Cardiac muscle cell (in vitro differentiated cells and primary cell): Measurements from ENCODE around the gene SP2. TPM values are rescaled to one million over a fixed set of nuclear protein-coding genes. Genes with fewer than 3 reads are reported as not detected.
A peak's percentile ranks its signal among the peaks of the same experiment; 100 is the strongest.

ENCODE experiments used
- DNase-seq, 2 donors: peaks; one replicate each; pipeline versions ENCODE4 v3.0.0 to v3.0.0-alpha.2; 2010 to 2017; ENCODE audit warnings: low read depth in 1 of 2, low spot score in 1 of 2
- H3K27ac ChIP-seq: fragments of 200-600 bp; sonication (generic); 2 replicates; pipeline ENCODE4 v1.5.1; 2016
- H3K27me3 ChIP-seq: fragments of 200-600 bp; sonication (generic); 2 replicates; pipeline ENCODE4 v1.6.0; 2016; ENCODE audit warnings: control low read depth
- H3K36me3 ChIP-seq: fragments of 200-600 bp; sonication (generic); 2 replicates; pipeline ENCODE4 v1.5.1; 2016; ENCODE audit warnings: control low read depth
- H3K4me1 ChIP-seq: fragments of 200-600 bp; sonication (generic); 2 replicates; pipeline ENCODE4 v1.8.1; 2017; ENCODE audit warnings: low read depth, mild to moderate bottlenecking, mixed run types
- H3K4me3 ChIP-seq: fragments of 200-600 bp; sonication (generic); 2 replicates; pipeline ENCODE4 v1.5.1; 2016; ENCODE audit warnings: mild to moderate bottlenecking
- H3K9me3 ChIP-seq: fragments of 200-600 bp; sonication (generic); 2 replicates; pipeline ENCODE4 v1.5.1; 2017; ENCODE audit warnings: low read depth, mild to moderate bottlenecking, control low read depth
- polyA plus RNA-seq: library from polyadenylated mRNA; unstranded; fragments of >200 nt; fragmentation: Nextera tagmentation; extraction: Ambion mirVana; gene quantifications from 2 replicates; pipeline ENCODE4 v1.2.1, GENCODE V29; 2016
- total RNA-seq: library from RNA; depleted of rRNA; stranded (reverse); fragments of >200 nt; gene quantifications from 2 replicates; pipeline ENCODE4 v1.2.3, GENCODE V29; 2016
- TF ChIP-seq, protein P1 (sequence below): IDR thresholded peaks from 2 replicates; pipeline ENCODE4 v1.5.1; 2012; ENCODE audit warnings: low read depth, mild to moderate bottlenecking, low read length

SP2 gene
- total RNA-seq (3.7 and 3.9 TPM in 2 replicates), polyA plus RNA-seq (6.9 and 10.5 TPM in 2 replicates)

- TF ChIP-seq, protein P1, sequence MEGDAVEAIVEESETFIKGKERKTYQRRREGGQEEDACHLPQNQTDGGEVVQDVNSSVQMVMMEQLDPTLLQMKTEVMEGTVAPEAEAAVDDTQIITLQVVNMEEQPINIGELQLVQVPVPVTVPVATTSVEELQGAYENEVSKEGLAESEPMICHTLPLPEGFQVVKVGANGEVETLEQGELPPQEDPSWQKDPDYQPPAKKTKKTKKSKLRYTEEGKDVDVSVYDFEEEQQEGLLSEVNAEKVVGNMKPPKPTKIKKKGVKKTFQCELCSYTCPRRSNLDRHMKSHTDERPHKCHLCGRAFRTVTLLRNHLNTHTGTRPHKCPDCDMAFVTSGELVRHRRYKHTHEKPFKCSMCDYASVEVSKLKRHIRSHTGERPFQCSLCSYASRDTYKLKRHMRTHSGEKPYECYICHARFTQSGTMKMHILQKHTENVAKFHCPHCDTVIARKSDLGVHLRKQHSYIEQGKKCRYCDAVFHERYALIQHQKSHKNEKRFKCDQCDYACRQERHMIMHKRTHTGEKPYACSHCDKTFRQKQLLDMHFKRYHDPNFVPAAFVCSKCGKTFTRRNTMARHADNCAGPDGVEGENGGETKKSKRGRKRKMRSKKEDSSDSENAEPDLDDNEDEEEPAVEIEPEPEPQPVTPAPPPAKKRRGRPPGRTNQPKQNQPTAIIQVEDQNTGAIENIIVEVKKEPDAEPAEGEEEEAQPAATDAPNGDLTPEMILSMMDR: no peak
- Histone ChIP-seq H3K9me3 (no peaks in the 10 kb centered on the region), H3K27me3 (no peaks in the 10 kb centered on the region), H3K4me1 (peaks cover 24% of the 10 kb centered on the region), H3K4me3 (peak within 1 kb of the TSS; percentile 78), H3K27ac (peak within 1 kb of the TSS; percentile 93), H3K36me3 (no peaks in the 10 kb centered on the region)
- DNase-seq: peak; percentile 99 to 100
Observed at GRCh38 chr17:47895856-47896671, at the start of gene SP2. TSS of gene SP2 (plus strand) at chr17:47896236. CDS start at chr17:47896287, 51 bp downstream.

- H3K9me3 ChIP-seq: no peaks in the 10 kb centered on the region
- no peaks in the 10 kb centered on the region for H3K36me3 ChIP-seq
- no peak overlapping the region for H3K4me3 ChIP-seq
- no peak overlapping the region for H3K27ac ChIP-seq
- H3K4me1 ChIP-seq: peaks cover 35% of the 10 kb centered on the region
- TF ChIP-seq, protein P1: no peak
- peak in 1 of 2 donors; percentile 63 for DNase-seq
- peaks cover 30% of the 10 kb centered on the region for H3K27me3 ChIP-seq
Observed at GRCh38 chr17:47846716-47847340, 49.2 kb upstream of the SP2 start.

DNA sequence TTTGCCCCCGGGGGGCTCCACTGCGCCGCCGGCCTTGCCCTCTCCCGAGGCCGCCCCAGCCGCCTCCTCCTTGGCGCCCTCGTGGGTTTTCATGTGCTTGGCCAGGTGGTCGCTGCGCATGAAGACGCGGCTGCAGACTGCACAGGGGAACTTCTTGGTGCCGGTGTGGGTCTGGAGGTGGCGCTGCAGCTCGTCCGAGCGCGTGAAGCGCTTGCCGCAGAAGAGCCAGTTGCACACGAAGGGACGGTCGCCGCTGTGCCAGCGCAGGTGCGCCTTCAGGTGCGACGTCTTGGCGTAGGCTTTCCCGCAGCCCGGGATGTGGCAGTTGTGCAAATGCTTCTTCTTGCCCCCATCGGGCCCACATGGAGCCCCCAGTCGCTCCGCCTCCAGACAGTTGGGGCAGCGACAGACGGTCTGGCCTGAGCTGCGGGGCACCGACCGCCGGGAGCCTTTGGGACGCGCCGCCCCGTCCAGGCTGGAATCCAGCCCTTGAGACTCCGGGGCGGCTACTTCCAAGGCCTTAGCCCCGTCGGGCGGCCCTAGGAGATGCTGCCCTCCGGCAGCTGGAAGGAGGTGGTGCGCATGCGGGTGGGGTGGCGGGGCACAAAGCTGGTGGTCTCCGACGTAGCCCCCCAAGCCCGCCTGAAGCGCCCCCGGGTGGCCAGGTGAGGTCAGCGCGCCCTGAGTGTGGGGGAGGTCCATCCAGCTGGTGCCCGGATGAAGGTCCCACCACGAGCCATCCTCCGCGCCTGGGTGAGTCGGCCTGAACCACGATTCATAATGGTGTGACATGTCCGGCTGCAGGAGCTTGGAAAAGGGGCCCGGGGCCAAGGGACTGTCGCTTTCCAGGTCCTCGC lies 48.5 kb upstream of the SP2 start:
- Histone ChIP-seq H3K27me3 (peaks cover 37% of the 10 kb centered on the region), H3K36me3 (no peaks in the 10 kb centered on the region), H3K27ac (no peak overlapping the region), H3K4me1 (peaks cover 39% of the 10 kb centered on the region), H3K9me3 (no peaks in the 10 kb centered on the region), H3K4me3 (no peak overlapping the region)
- TF ChIP-seq, protein P1: peak; percentile 9
- DNase-seq: peak in 1 of 2 donors; percentile 47

DNA sequence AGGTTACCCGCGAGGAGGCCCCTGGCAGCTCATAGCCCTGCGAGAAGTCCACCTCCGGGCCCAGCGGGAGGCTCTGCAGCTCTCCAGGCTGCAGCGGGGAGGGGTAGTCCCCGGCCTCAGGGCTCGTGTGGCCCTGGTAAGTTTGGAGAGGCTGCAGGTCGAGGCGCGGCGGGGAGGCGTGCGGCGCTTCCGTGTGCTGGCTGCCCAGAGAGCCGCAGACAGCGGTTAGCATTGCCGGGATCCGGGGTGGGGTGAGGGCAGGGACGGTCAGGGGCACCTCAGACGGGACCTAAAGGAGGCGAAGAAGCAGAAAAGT lies 47.9 kb upstream of the SP2 start:
- Histone ChIP-seq H3K4me3 (no peak overlapping the region), H3K9me3 (no peaks in the 10 kb centered on the region)

DNA sequence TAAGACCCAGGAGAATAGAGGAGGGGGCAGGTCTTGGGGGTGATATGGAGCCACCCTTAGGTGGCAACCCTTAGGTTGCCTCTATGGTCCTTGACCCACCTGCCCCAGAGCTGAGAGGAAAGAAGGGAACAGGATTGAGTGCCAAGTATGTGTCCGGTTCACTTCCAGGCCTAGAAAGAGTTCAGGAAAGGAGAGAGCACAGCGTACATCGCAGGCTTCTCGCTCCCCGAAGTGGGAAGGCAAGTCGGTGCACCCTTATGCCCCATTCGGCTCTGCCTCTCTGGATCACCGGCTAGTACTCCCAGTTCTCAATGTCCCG lies 45.7 kb upstream of the SP2 start:
- TF ChIP-seq, protein P1: no peak
- Histone ChIP-seq H3K4me1 (peaks cover 22% of the 10 kb centered on the region), H3K9me3 (no peaks in the 10 kb centered on the region), H3K36me3 (no peaks in the 10 kb centered on the region), H3K27me3 (peaks cover 53% of the 10 kb centered on the region), H3K4me3 (peak overlapping the region; percentile 30), H3K27ac (no peak overlapping the region)
- no peak for DNase-seq

More for the DNA sequence above, 47.9 kb upstream of the SP2 start:
- peaks cover 43% of the 10 kb centered on the region for H3K27me3 ChIP-seq
- TF ChIP-seq, protein P1: no peak
- DNase-seq: no peak
- no peak overlapping the region for H3K27ac ChIP-seq
- H3K36me3 ChIP-seq: no peaks in the 10 kb centered on the region
- H3K4me1 ChIP-seq: peaks cover 39% of the 10 kb centered on the region
